ENCODE data around the gene LRRC4C.

DNA sequence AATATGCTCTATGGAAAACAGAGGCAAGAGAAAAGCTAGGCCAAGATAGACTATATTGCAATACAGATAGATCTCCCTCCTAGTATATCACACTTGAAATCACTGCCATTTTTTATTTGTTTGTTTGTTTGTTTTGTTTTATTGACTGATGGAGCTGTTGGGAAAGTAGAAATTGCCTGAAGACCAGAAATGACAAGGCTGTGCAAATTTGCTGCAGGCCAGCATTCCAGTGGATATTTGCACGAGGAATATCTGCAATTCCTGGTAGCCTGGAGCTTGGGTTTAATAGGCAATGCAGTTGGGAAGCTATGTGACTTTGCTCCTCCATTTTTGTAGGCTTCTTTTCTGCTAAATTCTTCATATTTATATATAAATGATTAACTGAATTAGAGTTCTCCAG is 991.7 kb downstream of the LRRC4C start:
- no peak for TF ChIP-seq POLR2A (IDR thresholded peaks at IDR 0.05)
- TF ChIP-seq, protein P1, sequence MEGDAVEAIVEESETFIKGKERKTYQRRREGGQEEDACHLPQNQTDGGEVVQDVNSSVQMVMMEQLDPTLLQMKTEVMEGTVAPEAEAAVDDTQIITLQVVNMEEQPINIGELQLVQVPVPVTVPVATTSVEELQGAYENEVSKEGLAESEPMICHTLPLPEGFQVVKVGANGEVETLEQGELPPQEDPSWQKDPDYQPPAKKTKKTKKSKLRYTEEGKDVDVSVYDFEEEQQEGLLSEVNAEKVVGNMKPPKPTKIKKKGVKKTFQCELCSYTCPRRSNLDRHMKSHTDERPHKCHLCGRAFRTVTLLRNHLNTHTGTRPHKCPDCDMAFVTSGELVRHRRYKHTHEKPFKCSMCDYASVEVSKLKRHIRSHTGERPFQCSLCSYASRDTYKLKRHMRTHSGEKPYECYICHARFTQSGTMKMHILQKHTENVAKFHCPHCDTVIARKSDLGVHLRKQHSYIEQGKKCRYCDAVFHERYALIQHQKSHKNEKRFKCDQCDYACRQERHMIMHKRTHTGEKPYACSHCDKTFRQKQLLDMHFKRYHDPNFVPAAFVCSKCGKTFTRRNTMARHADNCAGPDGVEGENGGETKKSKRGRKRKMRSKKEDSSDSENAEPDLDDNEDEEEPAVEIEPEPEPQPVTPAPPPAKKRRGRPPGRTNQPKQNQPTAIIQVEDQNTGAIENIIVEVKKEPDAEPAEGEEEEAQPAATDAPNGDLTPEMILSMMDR (IDR thresholded peaks at IDR 0.05), result no peak

Measured in Peyer's patch (tissue), 4 donors.